Upper lobe of left lung (tissue), 6 donors: ENCODE results near the gene CFAP58. TPM values are rescaled to one million over a fixed set of nuclear protein-coding genes. Genes with fewer than 3 reads are reported as not detected.

ENCODE experiments used
- ATAC-seq, 2 donors: fragments of 200-7000 bp; cut with Tn5 transposase; one replicate each; pipeline ENCODE4 v1.9.1; 2022; ENCODE audit warnings: mild to moderate bottlenecking in 2 of 2, moderate library complexity in 2 of 2; ENCODE audit not compliant: low FRiP score in 2 of 2
- DNase-seq, 2 donors: peaks; one replicate each; pipeline ENCODE4 v3.0.0-alpha.2; 2019 to 2020
- H3K27ac ChIP-seq, 4 donors: fragments of 200-600 bp; sonication (generic); one replicate each; pipeline ENCODE4 v1.5.1; 2016 to 2019
- H3K27me3 ChIP-seq, 4 donors: fragments of 200-600 bp; sonication (generic); one replicate each; pipeline ENCODE4 v1.5.1; 2017 to 2019
- H3K36me3 ChIP-seq, 4 donors: fragments of 200-600 bp; sonication (generic); one replicate each; pipeline ENCODE4 v1.5.1; 2016 to 2019
- H3K4me1 ChIP-seq, 4 donors: fragments of 200-600 bp; sonication (generic); one replicate each; pipeline ENCODE4 v1.5.1; 2018 to 2019
- H3K4me3 ChIP-seq, 4 donors: fragments of 200-600 bp; sonication (generic); one replicate each; pipeline ENCODE4 v1.5.1; 2017 to 2019; ENCODE audit warnings: mild to moderate bottlenecking in 2 of 4, moderate library complexity in 1 of 4
- H3K9me3 ChIP-seq, 4 donors: fragments of 200-600 bp; sonication (generic); one replicate each; pipeline ENCODE4 v1.5.1; 2018 to 2019
- EP300 ChIP-seq, 4 donors: sonication (generic); formaldehyde crosslinking; IDR thresholded peaks; one replicate each; pipeline ENCODE4 v1.5.1; 2017; ENCODE audit warnings: antibody characterized with exemption in 4 of 4, control low read depth in 2 of 4
- POLR2A ChIP-seq, 4 donors: fragments of 450-650 bp; IDR thresholded peaks; one replicate each; pipeline ENCODE4 v1.5.1; 2016 to 2017; ENCODE audit warnings: antibody characterized with exemption in 4 of 4, mild to moderate bottlenecking in 2 of 4
- POLR2AphosphoS5 ChIP-seq, 2 donors: sonication (generic); formaldehyde crosslinking; IDR thresholded peaks; one replicate each; pipeline ENCODE4 v1.5.1; 2017; ENCODE audit warnings: antibody characterized with exemption in 2 of 2
- WGBS, 2 donors: methylation state at CpG; one replicate each; pipeline ENCODE4 v1.1.5; 2017 to 2018; 5-methylcytosine and 5-hydroxymethylcytosine counted together
- total RNA-seq, 6 donors: library from RNA; depleted of rRNA in 4 of 6; stranded (reverse); fragments of >200 nt in 4 of 6; gene quantifications; one replicate each; pipeline versions ENCODE4 v1.1.0 to v1.2.1, GENCODE V29; 2016 to 2021
- TF ChIP-seq, protein P1 (sequence below), 6 experiments: fragments of 450-650 bp in 4 of 6; fragments of 200-600 bp in 2 of 6; sonication (generic) in 2 of 6; IDR thresholded peaks; one replicate each; pipeline ENCODE4 v1.5.1; 2016 to 2019; ENCODE audit warnings: antibody characterized with exemption in 6 of 6
- donor health status: DM: no; HTN: no; CAD: no; lungs with moderate emphysema.
- donor health status: DM: no; HTN: yes; CAD: no; lungs with severe emphysema.

Gene CFAP58
- total RNA-seq, 6 donors from 2014 or later: 0.14 to 11.0 (median 1.0) TPM

DNA sequence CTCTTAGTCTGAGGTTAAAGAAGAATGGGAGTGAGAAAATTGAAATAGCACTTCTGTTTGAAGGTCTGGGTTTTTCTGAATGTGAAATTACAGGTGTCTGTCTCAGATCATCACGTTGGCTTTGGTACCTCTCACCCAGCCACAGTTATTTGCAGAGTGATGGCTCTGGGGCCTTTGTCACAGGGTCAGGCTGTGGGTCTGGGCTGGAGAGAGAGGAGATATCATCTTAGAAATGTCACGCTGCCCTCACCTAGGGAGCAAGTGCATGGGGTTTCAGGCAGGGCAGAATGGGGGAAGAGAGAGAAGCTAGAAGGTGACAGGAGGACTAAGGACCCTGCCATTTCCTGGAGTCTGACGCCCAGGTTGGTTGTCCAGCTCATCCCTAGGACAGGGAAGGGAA lies 127.2 kb downstream of the CFAP58 start:
- Histone ChIP-seq H3K27me3 (no peaks in the 10 kb centered on the region), H3K4me1 (no peaks in the 10 kb centered on the region), H3K27ac (no peak overlapping the region), H3K4me3 (no peak overlapping the region), H3K36me3 (no peaks in the 10 kb centered on the region), H3K9me3 (no peaks in the 10 kb centered on the region)
- 59 to 75% methylated on average over 3 of the region's 3 CpGs for whole genome bisulfite sequencing, 2 donors
- DNase-seq (no peak), ATAC-seq (no peak)
- TF ChIP-seq EP300 (IDR thresholded peaks at IDR 0.05): no peak
- TF ChIP-seq, protein P1, sequence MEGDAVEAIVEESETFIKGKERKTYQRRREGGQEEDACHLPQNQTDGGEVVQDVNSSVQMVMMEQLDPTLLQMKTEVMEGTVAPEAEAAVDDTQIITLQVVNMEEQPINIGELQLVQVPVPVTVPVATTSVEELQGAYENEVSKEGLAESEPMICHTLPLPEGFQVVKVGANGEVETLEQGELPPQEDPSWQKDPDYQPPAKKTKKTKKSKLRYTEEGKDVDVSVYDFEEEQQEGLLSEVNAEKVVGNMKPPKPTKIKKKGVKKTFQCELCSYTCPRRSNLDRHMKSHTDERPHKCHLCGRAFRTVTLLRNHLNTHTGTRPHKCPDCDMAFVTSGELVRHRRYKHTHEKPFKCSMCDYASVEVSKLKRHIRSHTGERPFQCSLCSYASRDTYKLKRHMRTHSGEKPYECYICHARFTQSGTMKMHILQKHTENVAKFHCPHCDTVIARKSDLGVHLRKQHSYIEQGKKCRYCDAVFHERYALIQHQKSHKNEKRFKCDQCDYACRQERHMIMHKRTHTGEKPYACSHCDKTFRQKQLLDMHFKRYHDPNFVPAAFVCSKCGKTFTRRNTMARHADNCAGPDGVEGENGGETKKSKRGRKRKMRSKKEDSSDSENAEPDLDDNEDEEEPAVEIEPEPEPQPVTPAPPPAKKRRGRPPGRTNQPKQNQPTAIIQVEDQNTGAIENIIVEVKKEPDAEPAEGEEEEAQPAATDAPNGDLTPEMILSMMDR (IDR thresholded peaks at IDR 0.05): no peak
- no peak for TF ChIP-seq POLR2AphosphoS5 (IDR thresholded peaks at IDR 0.05)
- no peak for TF ChIP-seq POLR2A (IDR thresholded peaks at IDR 0.05)

DNA sequence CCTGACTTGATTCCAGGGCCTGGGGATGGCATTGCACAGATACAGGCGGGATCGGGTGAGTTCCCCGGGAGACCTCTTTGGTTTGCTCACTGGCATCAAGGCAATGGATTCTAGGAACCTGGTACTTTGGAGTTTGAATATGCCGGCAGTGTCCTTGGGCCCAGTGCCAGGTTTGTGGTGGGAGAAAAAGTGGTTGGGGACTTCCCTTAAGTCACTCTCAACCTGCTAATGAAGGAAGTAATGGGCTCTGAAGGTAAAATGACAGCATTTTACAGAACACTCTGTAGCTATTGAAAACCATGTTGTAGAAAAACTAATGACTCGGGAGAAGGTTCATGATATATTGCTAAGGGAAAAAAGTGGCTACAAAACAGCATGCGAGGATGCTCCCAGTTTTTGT lies 129.9 kb downstream of the CFAP58 start:
- ATAC-seq: no peak
- no peak for DNase-seq
- Histone ChIP-seq H3K36me3 (no peaks in the 10 kb centered on the region), H3K4me1 (no peaks in the 10 kb centered on the region), H3K4me3 (no peak overlapping the region), H3K27me3 (no peaks in the 10 kb centered on the region), H3K9me3 (no peaks in the 10 kb centered on the region), H3K27ac (no peak overlapping the region)
- no peak for TF ChIP-seq EP300 (IDR thresholded peaks at IDR 0.05)
- TF ChIP-seq POLR2A (IDR thresholded peaks at IDR 0.05): no peak
- TF ChIP-seq, protein P1 (IDR thresholded peaks at IDR 0.05): no peak
- no peak for TF ChIP-seq POLR2AphosphoS5 (IDR thresholded peaks at IDR 0.05)
- 64 to 67% methylated on average over 6 of the region's 6 CpGs for WGBS, 2 donors

DNA sequence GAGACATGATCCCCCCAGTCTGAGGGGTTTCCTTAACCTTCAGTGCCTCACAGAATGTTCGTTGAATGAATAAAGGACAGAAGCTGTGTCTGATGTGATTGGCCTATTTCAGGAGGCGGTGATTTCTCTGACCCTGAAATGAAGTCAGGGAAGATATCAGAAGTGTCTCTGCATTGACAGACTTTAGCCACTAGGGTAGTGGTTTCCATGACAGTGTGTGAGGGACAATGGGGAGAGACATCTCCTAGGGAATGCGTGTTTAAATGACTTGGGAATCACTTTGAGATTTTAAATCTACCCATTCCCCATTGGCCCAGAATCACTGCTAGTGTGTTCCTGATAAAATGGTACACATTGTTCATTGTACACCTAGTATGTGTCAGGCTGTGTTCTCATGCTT lies 132.0 kb downstream of the CFAP58 start:
- no peak overlapping the region for H3K27ac ChIP-seq
- 82 to 83% methylated on average over 3 of the region's 3 CpGs for WGBS, 2 donors
- TF ChIP-seq EP300 (IDR thresholded peaks at IDR 0.05): no peak
- TF ChIP-seq, protein P1 (IDR thresholded peaks at IDR 0.05): no peak
- TF ChIP-seq POLR2A (IDR thresholded peaks at IDR 0.05): no peak
- no peak for TF ChIP-seq POLR2AphosphoS5 (IDR thresholded peaks at IDR 0.05)

DNA sequence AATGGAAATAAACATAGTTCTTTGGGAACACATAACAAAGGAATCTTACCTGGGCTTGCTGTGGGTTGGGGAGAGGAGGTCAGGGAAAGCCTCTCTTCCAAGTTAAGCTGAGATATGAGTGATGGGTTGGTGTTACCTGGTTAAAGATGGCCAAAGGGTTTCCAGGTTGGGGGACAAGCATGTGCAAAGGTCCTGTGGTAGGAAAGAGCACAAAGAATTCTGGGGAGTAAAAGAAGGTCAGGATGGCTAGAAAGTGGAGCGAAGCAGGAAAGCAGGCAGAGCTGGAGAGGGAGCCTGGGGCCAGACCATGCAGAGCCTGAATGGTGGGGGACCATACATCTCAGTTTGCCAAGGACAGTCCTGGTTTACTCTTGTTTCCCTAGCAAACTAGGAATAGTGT lies 133.2 kb downstream of the CFAP58 start:
- TF ChIP-seq POLR2AphosphoS5 (IDR thresholded peaks at IDR 0.05) (no peak), EP300 (IDR thresholded peaks at IDR 0.05) (no peak), POLR2A (IDR thresholded peaks at IDR 0.05) (no peak)
- TF ChIP-seq, protein P1 (IDR thresholded peaks at IDR 0.05): no peak
- Histone ChIP-seq H3K9me3 (no peaks in the 10 kb centered on the region), H3K27me3 (no peaks in the 10 kb centered on the region), H3K27ac (no peak overlapping the region), H3K36me3 (no peaks in the 10 kb centered on the region), H3K4me3 (no peak overlapping the region), H3K4me1 (no peaks in the 10 kb centered on the region)
- no peak for DNase-seq
- ATAC-seq: no peak
- 82 to 94% methylated on average over 1 of the region's 1 CpG for WGBS, 2 donors

More for the DNA sequence above, 132.0 kb downstream of the CFAP58 start:
- DNase-seq: no peak
- no peak for ATAC-seq
- H3K9me3 ChIP-seq: no peaks in the 10 kb centered on the region
- no peak overlapping the region for H3K4me3 ChIP-seq
- no peaks in the 10 kb centered on the region for H3K4me1 ChIP-seq
- no peaks in the 10 kb centered on the region for H3K36me3 ChIP-seq
- no peaks in the 10 kb centered on the region for H3K27me3 ChIP-seq

DNA sequence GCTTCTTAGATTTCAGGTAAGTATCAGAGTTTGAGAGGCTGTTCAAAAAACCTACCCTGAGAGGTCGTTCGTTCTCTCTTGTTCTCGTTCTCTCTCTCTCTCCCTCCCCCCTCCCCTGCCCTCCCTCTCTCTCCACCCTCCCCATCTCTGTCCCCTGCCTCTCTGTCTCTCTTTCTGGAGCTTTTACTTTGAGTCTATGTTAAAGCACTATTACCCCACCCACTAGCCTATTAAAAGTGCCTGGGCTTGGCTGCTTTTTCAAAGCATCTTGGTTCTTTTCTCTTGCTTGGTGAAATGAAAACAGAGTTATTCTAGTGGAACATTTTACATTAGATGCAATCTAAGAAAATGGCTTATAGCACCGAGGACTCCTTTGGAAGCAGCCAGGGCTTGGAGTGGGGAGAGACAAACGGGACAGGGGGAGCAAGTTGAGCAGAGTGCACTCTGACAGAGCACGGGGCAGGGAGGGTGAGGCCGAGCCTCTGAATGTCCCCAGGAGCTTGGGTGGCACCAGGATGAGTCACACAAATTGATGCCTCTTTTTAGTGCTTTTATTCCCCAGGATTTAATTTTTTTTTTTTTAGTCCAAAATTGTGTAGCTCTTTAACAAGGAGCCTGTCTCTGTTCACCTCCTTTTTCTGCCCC lies 134.3 kb downstream of the CFAP58 start:
- DNase-seq: no peak
- no peaks in the 10 kb centered on the region for H3K4me1 ChIP-seq
- no peaks in the 10 kb centered on the region for H3K27me3 ChIP-seq
- no peak overlapping the region for H3K27ac ChIP-seq
- no peaks in the 10 kb centered on the region for H3K36me3 ChIP-seq
- TF ChIP-seq, protein P1 (IDR thresholded peaks at IDR 0.05): no peak
- no peak for TF ChIP-seq POLR2AphosphoS5 (IDR thresholded peaks at IDR 0.05)
- TF ChIP-seq EP300 (IDR thresholded peaks at IDR 0.05): no peak
- no peak for TF ChIP-seq POLR2A (IDR thresholded peaks at IDR 0.05)
- ATAC-seq: no peak
- 55 to 60% methylated on average over 7 of the region's 7 CpGs for WGBS, 2 donors
- H3K9me3 ChIP-seq: no peaks in the 10 kb centered on the region
- no peak overlapping the region for H3K4me3 ChIP-seq
